ENCODE results near the gene UVSSA. TPM values are rescaled to one million over a fixed set of nuclear protein-coding genes. Genes with fewer than 3 reads are reported as not detected.
A peak's percentile ranks its signal among the peaks of the same experiment; 100 is the strongest.

Gene UVSSA
- total RNA-seq, 1 donor from 2014 or later: 5.9 TPM

- no peaks in the 10 kb centered on the region for H3K9me3 ChIP-seq (replicated peaks)
- no peak for TF ChIP-seq CTCF (IDR thresholded peaks at IDR 0.05; ENCODE audit: borderline replicate concordance)
- no peaks in the 10 kb centered on the region for H3K4me1 ChIP-seq
- intact Hi-C loops (cut with micrococcal nuclease): no loop called here
- H3K4me3 ChIP-seq: no peak overlapping the region
- DNase-seq: no peak
- H3K27me3 ChIP-seq (ENCODE audit: low read depth): no peaks in the 10 kb centered on the region
- H3K27ac ChIP-seq (replicated peaks): no peak overlapping the region
- peaks cover 25% of the 10 kb centered on the region for H3K36me3 ChIP-seq
Observed at GRCh38 chr4:1363513-1363912, 16.5 kb downstream of the UVSSA start.

GRCh38 chr4:1364217-1364616, 17.2 kb downstream of the UVSSA start:
- TF ChIP-seq CTCF (IDR thresholded peaks at IDR 0.05; ENCODE audit: borderline replicate concordance): no peak
- peaks cover 25% of the 10 kb centered on the region for H3K36me3 ChIP-seq
- DNase-seq: no peak

GRCh38 chr4:1364748-1365147, 17.7 kb downstream of the UVSSA start:
- intact Hi-C loops (cut with micrococcal nuclease): no loop called here
- Histone ChIP-seq H3K4me1 (no peaks in the 10 kb centered on the region), H3K27me3 (ENCODE audit: low read depth) (no peaks in the 10 kb centered on the region), H3K9me3 (replicated peaks) (no peaks in the 10 kb centered on the region), H3K36me3 (peaks cover 25% of the 10 kb centered on the region), H3K27ac (replicated peaks) (no peak overlapping the region), H3K4me3 (no peak overlapping the region)
- no peak for TF ChIP-seq CTCF (IDR thresholded peaks at IDR 0.05; ENCODE audit: borderline replicate concordance)
- DNase-seq: no peak

More at GRCh38 chr4:1364217-1364616, 17.2 kb downstream of the UVSSA start:
- intact Hi-C loops (cut with micrococcal nuclease): no loop called here
- no peaks in the 10 kb centered on the region for H3K9me3 ChIP-seq (replicated peaks)
- no peaks in the 10 kb centered on the region for H3K4me1 ChIP-seq
- no peak overlapping the region for H3K27ac ChIP-seq (replicated peaks)
- no peaks in the 10 kb centered on the region for H3K27me3 ChIP-seq (ENCODE audit: low read depth)
- no peak overlapping the region for H3K4me3 ChIP-seq

- Histone ChIP-seq H3K9me3 (replicated peaks) (no peaks in the 10 kb centered on the region), H3K4me1 (no peaks in the 10 kb centered on the region), H3K27me3 (ENCODE audit: low read depth) (no peaks in the 10 kb centered on the region), H3K27ac (replicated peaks) (no peak overlapping the region), H3K36me3 (peaks cover 25% of the 10 kb centered on the region), H3K4me3 (no peak overlapping the region)
- DNase-seq: peak; percentile 8
- intact Hi-C loops (cut with micrococcal nuclease): no loop called here
- no peak for TF ChIP-seq CTCF (IDR thresholded peaks at IDR 0.05; ENCODE audit: borderline replicate concordance)
Observed at GRCh38 chr4:1365271-1366178, 18.5 kb downstream of the UVSSA start.

GRCh38 chr4:1366371-1367229, 19.6 kb downstream of the UVSSA start:
- peaks cover 28% of the 10 kb centered on the region for H3K36me3 ChIP-seq
- no peak overlapping the region for H3K27ac ChIP-seq (replicated peaks)
- no peak for TF ChIP-seq CTCF (IDR thresholded peaks at IDR 0.05; ENCODE audit: borderline replicate concordance)
- H3K27me3 ChIP-seq (ENCODE audit: low read depth): no peaks in the 10 kb centered on the region
- H3K9me3 ChIP-seq (replicated peaks): no peaks in the 10 kb centered on the region
- H3K4me3 ChIP-seq: no peak overlapping the region
- intact Hi-C loops (cut with micrococcal nuclease): no loop called here
- peak; percentile 9 for DNase-seq
- H3K4me1 ChIP-seq: no peaks in the 10 kb centered on the region
